ENCODE data around the gene NKTR. TPM values are rescaled to one million over a fixed set of nuclear protein-coding genes. Genes with fewer than 3 reads are reported as not detected.

NKTR gene
- total RNA-seq, 1 experiment from 2014 or later = 53.1 TPM

DNA sequence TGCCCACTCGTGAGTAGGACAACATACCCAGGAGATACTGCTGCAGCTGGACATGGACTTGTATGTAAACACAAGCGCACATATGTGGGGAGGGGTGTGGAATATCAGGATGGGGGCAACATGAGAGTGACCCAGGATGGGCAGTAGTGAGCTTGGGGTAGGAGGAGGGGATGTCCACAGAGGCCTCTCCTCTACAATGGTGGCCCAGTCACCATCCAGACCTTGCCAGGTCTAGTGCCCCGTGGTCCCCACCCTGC, 52.7 kb downstream of the NKTR start:
- intact Hi-C loops (cut with micrococcal nuclease; ENCODE audit: unreplicated experiment) = no loop called here
- no peaks in the 10 kb centered on the region for H3K9me3 ChIP-seq (ENCODE audit: low read depth, low read length, poor library complexity, severe bottlenecking)
- ChIA-PET CTCF (no interaction called here), POLR2A (ENCODE audit: low non-redundant PET) (no interaction called here)
- no peaks in the 10 kb centered on the region for H3K36me3 ChIP-seq (ENCODE audit: insufficient read depth, low read length, poor library complexity, severe bottlenecking)
- H3K4me1 ChIP-seq (ENCODE audit: insufficient read depth, low read length, poor library complexity, severe bottlenecking) = no peaks in the 10 kb centered on the region
- peak overlapping the region; percentile 58 for H3K4me3 ChIP-seq (ENCODE audit: low read depth, low read length, poor library complexity, severe bottlenecking)
- H3K27ac ChIP-seq (ENCODE audit: low read depth, low read length, poor library complexity, severe bottlenecking) = peak overlapping the region; percentile 23
- BruUV-seq (replicated peaks) = no TSS peak
- no peak for DNase-seq (ENCODE audit: low spot score)
- TF ChIP-seq, protein P1, sequence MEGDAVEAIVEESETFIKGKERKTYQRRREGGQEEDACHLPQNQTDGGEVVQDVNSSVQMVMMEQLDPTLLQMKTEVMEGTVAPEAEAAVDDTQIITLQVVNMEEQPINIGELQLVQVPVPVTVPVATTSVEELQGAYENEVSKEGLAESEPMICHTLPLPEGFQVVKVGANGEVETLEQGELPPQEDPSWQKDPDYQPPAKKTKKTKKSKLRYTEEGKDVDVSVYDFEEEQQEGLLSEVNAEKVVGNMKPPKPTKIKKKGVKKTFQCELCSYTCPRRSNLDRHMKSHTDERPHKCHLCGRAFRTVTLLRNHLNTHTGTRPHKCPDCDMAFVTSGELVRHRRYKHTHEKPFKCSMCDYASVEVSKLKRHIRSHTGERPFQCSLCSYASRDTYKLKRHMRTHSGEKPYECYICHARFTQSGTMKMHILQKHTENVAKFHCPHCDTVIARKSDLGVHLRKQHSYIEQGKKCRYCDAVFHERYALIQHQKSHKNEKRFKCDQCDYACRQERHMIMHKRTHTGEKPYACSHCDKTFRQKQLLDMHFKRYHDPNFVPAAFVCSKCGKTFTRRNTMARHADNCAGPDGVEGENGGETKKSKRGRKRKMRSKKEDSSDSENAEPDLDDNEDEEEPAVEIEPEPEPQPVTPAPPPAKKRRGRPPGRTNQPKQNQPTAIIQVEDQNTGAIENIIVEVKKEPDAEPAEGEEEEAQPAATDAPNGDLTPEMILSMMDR (conservative IDR thresholded peaks at IDR 0.05; ENCODE audit: low read depth, low read length) = no peak
- no peak for TF ChIP-seq EZH2 (IDR thresholded peaks at IDR 0.05; ENCODE audit: borderline replicate concordance, low read depth, low read length, poor library complexity, severe bottlenecking)
- no peaks in the 10 kb centered on the region for H3K27me3 ChIP-seq (replicated peaks; ENCODE audit: insufficient read depth, low read depth, low read length, poor library complexity)

DNA sequence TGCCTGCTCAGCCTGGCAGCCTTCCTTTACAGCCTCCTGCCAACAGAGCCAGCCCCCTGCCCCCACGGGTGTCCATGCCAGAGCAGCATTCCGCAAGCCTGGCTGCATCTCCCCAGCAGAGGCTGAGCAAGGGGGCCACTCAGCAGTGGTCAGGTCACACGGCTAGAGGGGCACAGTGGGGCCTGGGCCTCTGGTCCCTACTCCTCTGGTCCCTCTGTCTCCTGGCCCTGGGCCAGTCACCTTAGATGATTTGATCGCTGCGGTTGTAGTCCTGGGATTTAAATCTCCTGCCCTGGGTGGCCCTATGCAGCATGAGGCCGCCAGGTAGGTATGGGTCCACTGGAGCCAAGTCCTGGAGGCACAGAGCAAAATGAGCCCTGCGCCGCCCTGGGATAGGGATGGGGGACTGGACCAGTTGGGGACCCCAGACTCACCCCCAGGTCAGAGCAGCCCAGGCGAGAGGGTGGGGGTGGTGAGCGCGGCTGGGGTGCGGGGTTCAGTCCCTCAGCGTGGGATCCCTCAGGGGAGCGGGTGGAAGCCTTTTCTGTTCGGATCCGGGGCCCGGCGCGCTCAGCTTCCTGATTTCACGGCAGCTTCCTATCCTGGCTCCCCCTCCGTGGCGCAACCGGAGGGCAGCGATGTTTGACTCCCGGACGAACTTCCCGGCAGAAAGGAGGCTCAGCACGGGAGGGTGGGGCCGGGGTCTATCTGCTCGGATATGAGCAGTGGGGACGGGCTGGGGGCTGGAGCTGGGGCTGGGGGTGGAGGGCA, 53.3 kb downstream of the NKTR start, which contains the start of gene ZBTB47:
TSS of gene ZBTB47 (plus strand) at position 138 of the 771 bp plus-strand sequence. CDS start 4,659 bp downstream, outside the sequence.
- ChIA-PET POLR2A (ENCODE audit: low non-redundant PET) (no interaction called here), CTCF (no interaction called here)
- no peak for DNase-seq (ENCODE audit: low spot score)
- intact Hi-C loops (cut with micrococcal nuclease; ENCODE audit: unreplicated experiment) = no loop called here
- Histone ChIP-seq H3K36me3 (ENCODE audit: insufficient read depth, low read length, poor library complexity, severe bottlenecking) (no peaks in the 10 kb centered on the region), H3K27ac (ENCODE audit: low read depth, low read length, poor library complexity, severe bottlenecking) (peak within 1 kb of the TSS; percentile 80), H3K9me3 (ENCODE audit: low read depth, low read length, poor library complexity, severe bottlenecking) (no peaks in the 10 kb centered on the region), H3K4me1 (ENCODE audit: insufficient read depth, low read length, poor library complexity, severe bottlenecking) (no peaks in the 10 kb centered on the region), H3K4me3 (ENCODE audit: low read depth, low read length, poor library complexity, severe bottlenecking) (peak within 1 kb of the TSS; percentile 58), H3K27me3 (replicated peaks; ENCODE audit: insufficient read depth, low read depth, low read length, poor library complexity) (no peaks in the 10 kb centered on the region)
- no TSS peak for BruUV-seq (replicated peaks)
- TF ChIP-seq EZH2 (IDR thresholded peaks at IDR 0.05; ENCODE audit: borderline replicate concordance, low read depth, low read length, poor library complexity, severe bottlenecking) = no peak
- TF ChIP-seq, protein P1 (conservative IDR thresholded peaks at IDR 0.05; ENCODE audit: low read depth, low read length) = no peak

- H3K9me3 ChIP-seq (ENCODE audit: low read depth, low read length, poor library complexity, severe bottlenecking) = no peaks in the 10 kb centered on the region
- DNase-seq (ENCODE audit: low spot score) = peak; percentile 46
- ChIA-PET CTCF (no interaction called here), POLR2A (ENCODE audit: low non-redundant PET) (no interaction called here)
- peak overlapping the region; percentile 80 for H3K27ac ChIP-seq (ENCODE audit: low read depth, low read length, poor library complexity, severe bottlenecking)
- H3K4me3 ChIP-seq (ENCODE audit: low read depth, low read length, poor library complexity, severe bottlenecking) = peak overlapping the region; percentile 58
- no peaks in the 10 kb centered on the region for H3K4me1 ChIP-seq (ENCODE audit: insufficient read depth, low read length, poor library complexity, severe bottlenecking)
- BruUV-seq (replicated peaks) = no TSS peak
- peaks cover under 1% of the 10 kb centered on the region for H3K36me3 ChIP-seq (ENCODE audit: insufficient read depth, low read length, poor library complexity, severe bottlenecking)
- no peaks in the 10 kb centered on the region for H3K27me3 ChIP-seq (replicated peaks; ENCODE audit: insufficient read depth, low read depth, low read length, poor library complexity)
- intact Hi-C loops (cut with micrococcal nuclease; ENCODE audit: unreplicated experiment) = no loop called here
- TF ChIP-seq, protein P1 (conservative IDR thresholded peaks at IDR 0.05; ENCODE audit: low read depth, low read length) = no peak; the same call in 1 of the 2 replicates
- no peak for TF ChIP-seq EZH2 (IDR thresholded peaks at IDR 0.05; ENCODE audit: borderline replicate concordance, low read depth, low read length, poor library complexity, severe bottlenecking)
Observed at GRCh38 chr3:42654331-42655201, 54.1 kb downstream of the NKTR start.

Measured in A673 (cell line).